Tibial artery (tissue), 4 donors: Measurements from ENCODE around the gene VWA3A.
A peak's percentile ranks its signal among the peaks of the same experiment; 100 is the strongest.

Experiments used
- DNase-seq, 2 donors: peaks; one replicate each; pipeline ENCODE4 v3.0.0-alpha.2; 2019
- H3K27ac ChIP-seq, 2 donors: fragments of 200-600 bp; sonication (generic) in 1 of 2; 1 replicate in 1 of 2; 2 replicates in 1 of 2; pipeline ENCODE4 v1.5.1; 2018 to 2019; ENCODE audit warnings: mild to moderate bottlenecking in 1 of 2
- H3K27me3 ChIP-seq, 2 donors: fragments of 200-600 bp; sonication (generic) in 1 of 2; one replicate each; pipeline versions ENCODE4 v1.5.1 to v1.6.0; 2016 to 2019
- H3K36me3 ChIP-seq, 3 donors: fragments of 200-600 bp; sonication (generic) in 2 of 3; one replicate each; pipeline ENCODE4 v1.5.1; 2016 to 2019; ENCODE audit warnings: mild to moderate bottlenecking in 2 of 3
- H3K4me1 ChIP-seq, 4 donors: fragments of 200-600 bp; sonication (generic) in 2 of 4; 1 replicate in 3 of 4; 2 replicates in 1 of 4; pipeline ENCODE4 v1.5.1; 2016 to 2019
- H3K4me3 ChIP-seq, 2 donors: fragments of 200-600 bp; sonication (generic) in 1 of 2; 1 replicate in 1 of 2; 2 replicates in 1 of 2; pipeline ENCODE4 v1.5.1; 2018 to 2019; ENCODE audit warnings: mild to moderate bottlenecking in 2 of 2
- H3K9me3 ChIP-seq, 3 donors: fragments of 200-600 bp; sonication (generic) in 1 of 3; one replicate each; pipeline ENCODE4 v1.5.1; 2016 to 2019
- intact Hi-C: fragments of 100-400 bp; cut with DNase I; formaldehyde crosslinking; loops from one replicate; pipeline ENCODE4 v1.15.0; 2023; ENCODE audit warnings: low total_unique reads
- TF ChIP-seq, protein P1 (sequence below), 2 experiments: fragments of 200-600 bp in 1 of 2; fragments of 450-650 bp in 1 of 2; IDR thresholded peaks; one replicate each; pipeline ENCODE4 v1.5.1; 2017 to 2019; ENCODE audit warnings: antibody characterized with exemption in 2 of 2, mild to moderate bottlenecking in 1 of 2, moderate library complexity in 1 of 2

VWA3A gene

DNA sequence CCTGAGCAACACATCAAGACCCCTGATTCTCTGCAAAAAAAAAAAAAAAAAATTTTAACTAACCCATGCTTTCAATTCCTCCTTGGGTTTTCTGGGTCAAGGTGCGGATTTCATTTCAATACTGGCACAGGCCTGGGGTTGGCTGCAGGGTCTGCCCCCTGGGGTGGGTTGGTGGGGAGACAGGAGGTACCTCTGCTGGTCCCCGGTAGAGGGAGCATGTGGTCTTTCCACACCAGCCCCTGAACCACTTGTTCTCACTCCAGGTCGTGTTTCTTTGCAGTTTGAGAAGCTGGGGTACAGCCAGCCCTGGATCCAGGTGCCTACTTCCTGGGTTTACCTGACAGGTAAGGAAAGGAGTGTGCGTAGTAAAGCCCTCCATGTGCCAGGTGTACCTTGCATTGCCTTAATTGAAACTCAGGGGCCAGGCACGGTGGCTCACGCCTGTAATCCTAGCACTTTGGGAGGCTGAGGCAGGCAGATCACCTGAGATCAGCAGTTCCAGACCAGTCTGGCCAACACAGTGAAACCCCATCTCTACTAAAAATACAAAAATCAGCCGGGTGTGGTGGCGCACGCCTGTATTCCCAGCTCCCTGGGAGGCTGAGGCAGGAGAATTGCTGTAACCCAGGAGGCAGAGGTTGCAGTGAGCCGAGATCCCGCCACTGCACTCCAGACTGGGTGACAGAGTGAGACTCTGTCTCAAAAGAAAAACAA is 91.7 kb downstream of the VWA3A start:
- intact Hi-C loops: loop anchor here (10.0 kb wide), 1 partner anchor 109 kb away; no protein-coding TSS in a partner anchor

GRCh38 chr16:22184615-22184968 is 92.3 kb downstream of the VWA3A start:
- DNase-seq: no peak
- no peaks in the 10 kb centered on the region for H3K27me3 ChIP-seq
- H3K4me3 ChIP-seq: no peak overlapping the region
- H3K27ac ChIP-seq: no peak overlapping the region
- intact Hi-C loops: loop anchor here (10.0 kb wide), 1 partner anchor 110 kb away; no protein-coding TSS in a partner anchor
- TF ChIP-seq, protein P1, sequence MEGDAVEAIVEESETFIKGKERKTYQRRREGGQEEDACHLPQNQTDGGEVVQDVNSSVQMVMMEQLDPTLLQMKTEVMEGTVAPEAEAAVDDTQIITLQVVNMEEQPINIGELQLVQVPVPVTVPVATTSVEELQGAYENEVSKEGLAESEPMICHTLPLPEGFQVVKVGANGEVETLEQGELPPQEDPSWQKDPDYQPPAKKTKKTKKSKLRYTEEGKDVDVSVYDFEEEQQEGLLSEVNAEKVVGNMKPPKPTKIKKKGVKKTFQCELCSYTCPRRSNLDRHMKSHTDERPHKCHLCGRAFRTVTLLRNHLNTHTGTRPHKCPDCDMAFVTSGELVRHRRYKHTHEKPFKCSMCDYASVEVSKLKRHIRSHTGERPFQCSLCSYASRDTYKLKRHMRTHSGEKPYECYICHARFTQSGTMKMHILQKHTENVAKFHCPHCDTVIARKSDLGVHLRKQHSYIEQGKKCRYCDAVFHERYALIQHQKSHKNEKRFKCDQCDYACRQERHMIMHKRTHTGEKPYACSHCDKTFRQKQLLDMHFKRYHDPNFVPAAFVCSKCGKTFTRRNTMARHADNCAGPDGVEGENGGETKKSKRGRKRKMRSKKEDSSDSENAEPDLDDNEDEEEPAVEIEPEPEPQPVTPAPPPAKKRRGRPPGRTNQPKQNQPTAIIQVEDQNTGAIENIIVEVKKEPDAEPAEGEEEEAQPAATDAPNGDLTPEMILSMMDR (IDR thresholded peaks at IDR 0.05): no peak
- H3K4me1 ChIP-seq: peaks cover 0 to 11% (median 9%) of the 10 kb centered on the region in 4 donors
- H3K9me3 ChIP-seq: no peaks in the 10 kb centered on the region
- H3K36me3 ChIP-seq: no peaks in the 10 kb centered on the region

More for the DNA sequence above, 91.7 kb downstream of the VWA3A start:
- TF ChIP-seq, protein P1 (IDR thresholded peaks at IDR 0.05): no peak
- no peak for DNase-seq
- Histone ChIP-seq H3K27ac (no peak overlapping the region), H3K36me3 (no peaks in the 10 kb centered on the region), H3K4me1 (peaks cover 0 to 7% (median 4%) of the 10 kb centered on the region in 4 donors), H3K27me3 (no peaks in the 10 kb centered on the region), H3K9me3 (no peaks in the 10 kb centered on the region), H3K4me3 (no peak overlapping the region)

DNA sequence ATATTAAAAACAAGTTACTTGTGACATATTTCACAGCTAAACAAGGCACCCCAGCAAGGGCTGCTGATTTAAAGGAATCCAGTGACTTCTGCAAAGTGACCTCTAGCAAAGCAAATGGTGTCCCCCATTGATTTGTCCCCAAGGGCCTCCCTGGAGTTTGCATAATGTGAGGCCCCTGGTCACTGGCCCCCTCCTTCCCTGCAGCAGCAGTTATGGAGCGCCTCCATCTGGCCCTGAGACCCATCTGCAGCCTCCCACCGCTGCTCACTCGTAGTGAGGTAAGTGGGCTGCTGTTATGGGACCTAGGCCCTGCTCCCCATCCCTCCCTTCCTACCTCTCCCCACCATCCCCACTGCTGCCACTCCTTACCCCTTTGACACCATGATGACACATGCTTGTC is 94.2 kb downstream of the VWA3A start:
- no peaks in the 10 kb centered on the region for H3K36me3 ChIP-seq
- no peak overlapping the region for H3K4me3 ChIP-seq
- no peaks in the 10 kb centered on the region for H3K9me3 ChIP-seq
- no peak overlapping the region for H3K27ac ChIP-seq
- H3K27me3 ChIP-seq: no peaks in the 10 kb centered on the region
- H3K4me1 ChIP-seq: peaks cover 0 to 15% (median 14%) of the 10 kb centered on the region in 4 donors
- intact Hi-C loops: loop anchor here (5.0 to 10.0 kb wide), 2 partner anchors 112 to 179 kb away; partner anchors contain the start of gene MOSMO
- no peak for DNase-seq
- TF ChIP-seq, protein P1 (IDR thresholded peaks at IDR 0.05): no peak

GRCh38 chr16:22188267-22188594 is 95.9 kb downstream of the VWA3A start:
- no peak for DNase-seq
- Histone ChIP-seq H3K4me1 (peaks cover 0 to 30% (median 25%) of the 10 kb centered on the region in 4 donors), H3K36me3 (no peaks in the 10 kb centered on the region), H3K27me3 (no peaks in the 10 kb centered on the region), H3K27ac (peak overlapping the region in 1 of 2 donors; percentile 94), H3K9me3 (no peaks in the 10 kb centered on the region), H3K4me3 (no peak overlapping the region)
- TF ChIP-seq, protein P1 (IDR thresholded peaks at IDR 0.05): no peak
- intact Hi-C loops: loop anchor here (5.0 to 10.0 kb wide), 2 partner anchors 113 to 181 kb away; partner anchors contain the start of gene MOSMO

- DNase-seq: peak; percentile 71 to 80
- H3K36me3 ChIP-seq: no peaks in the 10 kb centered on the region
- peaks cover 0 to 32% (median 25%) of the 10 kb centered on the region in 4 donors for H3K4me1 ChIP-seq
- no peaks in the 10 kb centered on the region for H3K9me3 ChIP-seq
- TF ChIP-seq, protein P1 (IDR thresholded peaks at IDR 0.05): peak; percentile 81 to 82
- H3K27ac ChIP-seq: peak overlapping the region; percentile 81 to 94
- H3K4me3 ChIP-seq: no peak overlapping the region
- no peaks in the 10 kb centered on the region for H3K27me3 ChIP-seq
- intact Hi-C loops: loop anchor here (5.0 to 10.0 kb wide), 2 partner anchors 114 to 182 kb away; partner anchors contain the start of gene MOSMO
Measured at GRCh38 chr16:22188595-22189442, 96.5 kb downstream of the VWA3A start.
